Gastroesophageal sphincter (tissue), 4 donors: Measurements from ENCODE around the gene OPTC. TPM values are rescaled to one million over a fixed set of nuclear protein-coding genes. Genes with fewer than 3 reads are reported as not detected.

ENCODE experiments used
- ATAC-seq: fragments of 150-250 bp; one replicate; pipeline ENCODE4 v1.9.1; 2016; ENCODE audit warnings: mild to moderate bottlenecking, moderate library complexity
- H3K27ac ChIP-seq, 4 donors: fragments of 200-600 bp; sonication (generic) in 3 of 4; 1 replicate in 3 of 4; 2 replicates in 1 of 4; pipeline ENCODE4 v1.5.1; 2016 to 2019
- H3K27me3 ChIP-seq: fragments of 200-600 bp; sonication (generic); one replicate; pipeline ENCODE4 v1.5.1; 2019
- H3K36me3 ChIP-seq, 2 donors: fragments of 200-600 bp; sonication (generic); one replicate each; pipeline ENCODE4 v1.5.1; 2019; ENCODE audit warnings: control low read depth in 1 of 2
- H3K4me1 ChIP-seq, 3 donors: fragments of 200-600 bp; sonication (generic); 1 replicate in 2 of 3; 2 replicates in 1 of 3; pipeline ENCODE4 v1.5.1; 2016 to 2019; ENCODE audit warnings: control low read depth in 2 of 3
- H3K4me3 ChIP-seq, 2 donors: fragments of 200-600 bp; sonication (generic); one replicate each; pipeline ENCODE4 v1.5.1; 2019; ENCODE audit warnings: mild to moderate bottlenecking in 1 of 2, moderate library complexity in 1 of 2
- H3K9me3 ChIP-seq, 3 donors: fragments of 200-600 bp; sonication (generic); one replicate each; pipeline ENCODE4 v1.5.1; 2017 to 2019; ENCODE audit warnings: control low read depth in 2 of 3
- CTCF ChIP-seq, 4 experiments: fragments of 200-600 bp in 2 of 4; fragments of 450-650 bp in 2 of 4; sonication (generic) in 1 of 4; IDR thresholded peaks; one replicate each; pipeline ENCODE4 v1.5.1; 2017 to 2019; ENCODE audit warnings: antibody characterized with exemption in 4 of 4, mild to moderate bottlenecking in 2 of 4, moderate library complexity in 2 of 4
- EP300 ChIP-seq: sonication (generic); formaldehyde crosslinking; IDR thresholded peaks from one replicate; pipeline ENCODE4 v1.6.1; 2017; ENCODE audit warnings: antibody characterized with exemption, mild to moderate bottlenecking
- POLR2A ChIP-seq, 2 donors: fragments of 450-650 bp; IDR thresholded peaks; one replicate each; pipeline ENCODE4 v1.6.1; 2017; ENCODE audit warnings: antibody characterized with exemption in 2 of 2, mild to moderate bottlenecking in 2 of 2, moderate library complexity in 1 of 2
- POLR2AphosphoS5 ChIP-seq: sonication (generic); formaldehyde crosslinking; IDR thresholded peaks from one replicate; pipeline ENCODE4 v1.6.1; 2017; ENCODE audit warnings: antibody characterized with exemption
- WGBS, 2 donors: methylation state at CpG; one replicate each; pipeline ENCODE4 v1.1.5; 2018; ENCODE audit warnings: low coverage in 1 of 2; 5-methylcytosine and 5-hydroxymethylcytosine counted together
- total RNA-seq, 4 donors: library from RNA; depleted of rRNA; stranded (reverse); fragments of >200 nt; gene quantifications; one replicate each; pipeline ENCODE4 v1.1.0, GENCODE V29; 2016

OPTC gene
- total RNA-seq, 4 donors from 2014 or later: not detected

DNA sequence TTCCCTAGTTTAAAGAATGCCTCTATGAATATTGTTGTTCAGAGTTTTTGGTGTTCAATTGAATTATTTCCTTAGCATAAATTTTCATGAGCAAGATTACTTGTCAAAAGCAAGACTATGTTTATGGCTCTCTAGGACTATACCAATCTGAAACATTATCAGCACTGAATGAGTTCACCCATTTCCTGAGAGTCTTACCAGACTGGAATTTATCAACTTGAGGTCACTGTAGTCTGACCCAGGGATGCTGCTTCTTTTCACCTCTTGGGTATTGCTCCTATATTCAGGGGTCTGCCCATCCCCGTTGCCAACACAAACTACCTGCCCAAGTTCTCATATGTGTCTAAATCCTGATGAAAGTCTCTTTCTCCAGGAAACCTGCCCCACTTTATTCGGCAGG is 42.6 kb downstream of the OPTC start:
- Histone ChIP-seq H3K9me3 (no peaks in the 10 kb centered on the region), H3K27me3 (no peaks in the 10 kb centered on the region), H3K4me1 (peaks cover 2 to 34% (median 3%) of the 10 kb centered on the region in 3 donors), H3K36me3 (no peaks in the 10 kb centered on the region), H3K27ac (peak overlapping the region in 1 of 4 donors; percentile 78), H3K4me3 (no peak overlapping the region)
- no peak for ATAC-seq
- TF ChIP-seq EP300 (no peak), CTCF (IDR thresholded peaks at IDR 0.05) (no peak), POLR2A (IDR thresholded peaks at IDR 0.05) (no peak), POLR2AphosphoS5 (no peak)
- WGBS, 2 donors: 71% methylated on average over 2 of the region's 2 CpGs; no CpG with 5 or more reads in 1 of the 2 donors

GRCh38 chr1:203536980-203537455 is 43.1 kb downstream of the OPTC start:
- H3K27me3 ChIP-seq: no peaks in the 10 kb centered on the region
- TF ChIP-seq POLR2A (IDR thresholded peaks at IDR 0.05): no peak
- TF ChIP-seq POLR2AphosphoS5: peak; percentile 86
- ATAC-seq: peak; percentile 45
- H3K4me3 ChIP-seq: no peak overlapping the region
- H3K36me3 ChIP-seq: no peaks in the 10 kb centered on the region
- 79 to 89% methylated on average over 3 of the region's 3 CpGs for WGBS, 2 donors
- H3K27ac ChIP-seq: peak overlapping the region in 2 of 4 donors; percentile 15 to 46
- H3K9me3 ChIP-seq: no peaks in the 10 kb centered on the region
- peaks cover 2 to 36% (median 3%) of the 10 kb centered on the region in 3 donors for H3K4me1 ChIP-seq

- Histone ChIP-seq H3K4me1 (peaks cover 2 to 43% (median 3%) of the 10 kb centered on the region in 3 donors), H3K36me3 (no peaks in the 10 kb centered on the region), H3K4me3 (no peak overlapping the region), H3K27ac (peak overlapping the region in 2 of 4 donors; percentile 15 to 46), H3K27me3 (no peaks in the 10 kb centered on the region), H3K9me3 (no peaks in the 10 kb centered on the region)
- no peak for TF ChIP-seq POLR2A (IDR thresholded peaks at IDR 0.05)
- peak; percentile 57 for TF ChIP-seq POLR2AphosphoS5
- WGBS, 2 donors: 40 to 75% methylated on average over 5 of the region's 5 CpGs
- ATAC-seq: no peak
Observed at GRCh38 chr1:203537806-203538464, 44.0 kb downstream of the OPTC start.

DNA sequence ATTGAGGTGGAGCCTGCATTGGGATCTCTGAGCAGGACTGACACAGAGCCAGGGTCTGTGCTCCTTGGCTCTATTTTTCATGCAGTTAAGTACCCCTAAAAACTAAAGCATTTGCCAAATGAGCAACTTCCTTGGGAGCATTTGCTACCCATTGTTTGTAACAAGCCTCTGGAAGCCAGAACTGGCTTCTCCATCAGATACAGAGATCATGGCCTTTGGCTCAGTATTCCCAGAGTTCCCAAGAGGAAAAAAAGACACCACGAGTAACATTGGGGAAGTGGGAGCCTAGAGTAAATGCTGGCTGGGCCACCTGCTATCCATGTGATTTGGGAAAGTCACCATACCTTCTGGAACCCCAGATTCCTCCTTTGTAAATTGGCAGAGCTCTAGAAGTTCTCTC is 44.8 kb downstream of the OPTC start:
- 20 to 40% methylated on average over 1 of the region's 1 CpG for WGBS, 2 donors
- Histone ChIP-seq H3K36me3 (no peaks in the 10 kb centered on the region), H3K4me1 (peaks cover 2 to 39% (median 3%) of the 10 kb centered on the region in 3 donors), H3K4me3 (no peak overlapping the region), H3K27ac (peak overlapping the region in 1 of 4 donors; percentile 47), H3K9me3 (no peaks in the 10 kb centered on the region), H3K27me3 (no peaks in the 10 kb centered on the region)
- no peak for ATAC-seq
- TF ChIP-seq POLR2A (IDR thresholded peaks at IDR 0.05): no peak
- TF ChIP-seq POLR2AphosphoS5: no peak
- TF ChIP-seq EP300: no peak
- no peak for TF ChIP-seq CTCF (IDR thresholded peaks at IDR 0.05)

GRCh38 chr1:203539831-203540546 is 46.0 kb downstream of the OPTC start:
- WGBS, 2 donors: 93% methylated on average over 4 to 5 of the region's 5 CpGs
- no peak for ATAC-seq
- Histone ChIP-seq H3K4me3 (no peak overlapping the region), H3K27ac (no peak overlapping the region), H3K4me1 (peaks cover 0 to 37% (median 0%) of the 10 kb centered on the region in 3 donors), H3K9me3 (no peaks in the 10 kb centered on the region), H3K36me3 (no peaks in the 10 kb centered on the region), H3K27me3 (no peaks in the 10 kb centered on the region)
- TF ChIP-seq POLR2A (IDR thresholded peaks at IDR 0.05) (no peak), POLR2AphosphoS5 (no peak), EP300 (no peak), CTCF (IDR thresholded peaks at IDR 0.05) (no peak)
